ENCODE data around the gene EYS.

EYS gene

GRCh38 chr6:64733433-64733832 lies 973.6 kb downstream of the EYS start:
- Histone ChIP-seq H3K36me3 (ENCODE audit: control insufficient read depth, insufficient read depth, low read length) (no peaks in the 10 kb centered on the region), H3K27ac (ENCODE audit: low read depth, low read length) (no peak overlapping the region), H3K27me3 (ENCODE audit: control insufficient read depth, insufficient read depth, low read length) (no peaks in the 10 kb centered on the region), H3K9me3 (ENCODE audit: control insufficient read depth, insufficient read depth, low read depth, low read length) (peaks cover 3% of the 10 kb centered on the region; the same call in 1 of the 2 replicates), H3K4me1 (ENCODE audit: control insufficient read depth, insufficient read depth, low read length) (no peaks in the 10 kb centered on the region), H3K4me3 (ENCODE audit: low read depth, low read length) (no peak overlapping the region), H3K9ac (ENCODE audit: low read length) (no peak overlapping the region)

GRCh38 chr6:64732888-64733287 lies 974.1 kb downstream of the EYS start:
- H3K27ac ChIP-seq (ENCODE audit: low read depth, low read length) = no peak overlapping the region
- no peak overlapping the region for H3K9ac ChIP-seq (ENCODE audit: low read length)
- no peaks in the 10 kb centered on the region for H3K27me3 ChIP-seq (ENCODE audit: control insufficient read depth, insufficient read depth, low read length)
- H3K9me3 ChIP-seq (ENCODE audit: control insufficient read depth, insufficient read depth, low read depth, low read length) = peaks cover 3% of the 10 kb centered on the region; the same call in 1 of the 2 replicates
- H3K36me3 ChIP-seq (ENCODE audit: control insufficient read depth, insufficient read depth, low read length) = no peaks in the 10 kb centered on the region
- H3K4me1 ChIP-seq (ENCODE audit: control insufficient read depth, insufficient read depth, low read length) = no peaks in the 10 kb centered on the region
- H3K4me3 ChIP-seq (ENCODE audit: low read depth, low read length) = no peak overlapping the region

- Histone ChIP-seq H3K9ac (ENCODE audit: low read length) (no peak overlapping the region), H3K9me3 (ENCODE audit: control insufficient read depth, insufficient read depth, low read depth, low read length) (peaks cover 3% of the 10 kb centered on the region; the same call in 1 of the 2 replicates), H3K27ac (ENCODE audit: low read depth, low read length) (no peak overlapping the region), H3K4me1 (ENCODE audit: control insufficient read depth, insufficient read depth, low read length) (no peaks in the 10 kb centered on the region), H3K4me3 (ENCODE audit: low read depth, low read length) (no peak overlapping the region), H3K27me3 (ENCODE audit: control insufficient read depth, insufficient read depth, low read length) (no peaks in the 10 kb centered on the region), H3K36me3 (ENCODE audit: control insufficient read depth, insufficient read depth, low read length) (no peaks in the 10 kb centered on the region)
Measured at GRCh38 chr6:64729522-64729921, 977.5 kb downstream of the EYS start.

- no peaks in the 10 kb centered on the region for H3K36me3 ChIP-seq (ENCODE audit: control insufficient read depth, insufficient read depth, low read length)
- H3K27ac ChIP-seq (ENCODE audit: low read depth, low read length) = no peak overlapping the region
- no peaks in the 10 kb centered on the region for H3K4me1 ChIP-seq (ENCODE audit: control insufficient read depth, insufficient read depth, low read length)
- H3K27me3 ChIP-seq (ENCODE audit: control insufficient read depth, insufficient read depth, low read length) = no peaks in the 10 kb centered on the region
- no peak overlapping the region for H3K9ac ChIP-seq (ENCODE audit: low read length)
- H3K9me3 ChIP-seq (ENCODE audit: control insufficient read depth, insufficient read depth, low read depth, low read length) = peaks cover 3% of the 10 kb centered on the region; the same call in 1 of the 2 replicates
- H3K4me3 ChIP-seq (ENCODE audit: low read depth, low read length) = no peak overlapping the region
Measured at GRCh38 chr6:64727075-64727474, 980.0 kb downstream of the EYS start.

GRCh38 chr6:64724091-64724490 lies 982.9 kb downstream of the EYS start:
- no peaks in the 10 kb centered on the region for H3K4me1 ChIP-seq (ENCODE audit: control insufficient read depth, insufficient read depth, low read length)
- H3K9ac ChIP-seq (ENCODE audit: low read length) = no peak overlapping the region
- H3K4me3 ChIP-seq (ENCODE audit: low read depth, low read length) = no peak overlapping the region
- no peaks in the 10 kb centered on the region for H3K27me3 ChIP-seq (ENCODE audit: control insufficient read depth, insufficient read depth, low read length)
- no peaks in the 10 kb centered on the region for H3K36me3 ChIP-seq (ENCODE audit: control insufficient read depth, insufficient read depth, low read length)
- H3K9me3 ChIP-seq (ENCODE audit: control insufficient read depth, insufficient read depth, low read depth, low read length) = peaks cover 3% of the 10 kb centered on the region; the same call in 1 of the 2 replicates
- H3K27ac ChIP-seq (ENCODE audit: low read depth, low read length) = no peak overlapping the region

GRCh38 chr6:64723327-64724058 lies 983.5 kb downstream of the EYS start:
- no peak overlapping the region for H3K9ac ChIP-seq (ENCODE audit: low read length)
- no peaks in the 10 kb centered on the region for H3K4me1 ChIP-seq (ENCODE audit: control insufficient read depth, insufficient read depth, low read length)
- H3K27ac ChIP-seq (ENCODE audit: low read depth, low read length) = no peak overlapping the region
- no peak overlapping the region for H3K4me3 ChIP-seq (ENCODE audit: low read depth, low read length)
- H3K36me3 ChIP-seq (ENCODE audit: control insufficient read depth, insufficient read depth, low read length) = no peaks in the 10 kb centered on the region
- H3K9me3 ChIP-seq (ENCODE audit: control insufficient read depth, insufficient read depth, low read depth, low read length) = 0 out of 2 replicates have a peak, but pooled peaks cover under 1% of the 10 kb centered on the region
- H3K27me3 ChIP-seq (ENCODE audit: control insufficient read depth, insufficient read depth, low read length) = no peaks in the 10 kb centered on the region

GRCh38 chr6:64721865-64722264 lies 985.2 kb downstream of the EYS start:
- Histone ChIP-seq H3K9ac (ENCODE audit: low read length) (no peak overlapping the region), H3K4me3 (ENCODE audit: low read depth, low read length) (no peak overlapping the region), H3K9me3 (ENCODE audit: control insufficient read depth, insufficient read depth, low read depth, low read length) (no peaks in the 10 kb centered on the region), H3K36me3 (ENCODE audit: control insufficient read depth, insufficient read depth, low read length) (no peaks in the 10 kb centered on the region), H3K27ac (ENCODE audit: low read depth, low read length) (no peak overlapping the region), H3K27me3 (ENCODE audit: control insufficient read depth, insufficient read depth, low read length) (no peaks in the 10 kb centered on the region), H3K4me1 (ENCODE audit: control insufficient read depth, insufficient read depth, low read length) (no peaks in the 10 kb centered on the region)

GRCh38 chr6:64717281-64717680 lies 989.7 kb downstream of the EYS start:
- no peaks in the 10 kb centered on the region for H3K4me1 ChIP-seq (ENCODE audit: control insufficient read depth, insufficient read depth, low read length)
- H3K9me3 ChIP-seq (ENCODE audit: control insufficient read depth, insufficient read depth, low read depth, low read length) = no peaks in the 10 kb centered on the region
- no peaks in the 10 kb centered on the region for H3K36me3 ChIP-seq (ENCODE audit: control insufficient read depth, insufficient read depth, low read length)

GRCh38 chr6:64715624-64716023 lies 991.4 kb downstream of the EYS start:
- no peak overlapping the region for H3K27ac ChIP-seq (ENCODE audit: low read depth, low read length)
- no peaks in the 10 kb centered on the region for H3K4me1 ChIP-seq (ENCODE audit: control insufficient read depth, insufficient read depth, low read length)
- H3K27me3 ChIP-seq (ENCODE audit: control insufficient read depth, insufficient read depth, low read length) = no peaks in the 10 kb centered on the region
- no peak overlapping the region for H3K9ac ChIP-seq (ENCODE audit: low read length)
- H3K36me3 ChIP-seq (ENCODE audit: control insufficient read depth, insufficient read depth, low read length) = no peaks in the 10 kb centered on the region
- no peak overlapping the region for H3K4me3 ChIP-seq (ENCODE audit: low read depth, low read length)
- no peaks in the 10 kb centered on the region for H3K9me3 ChIP-seq (ENCODE audit: control insufficient read depth, insufficient read depth, low read depth, low read length)

More at GRCh38 chr6:64717281-64717680, 989.7 kb downstream of the EYS start:
- Histone ChIP-seq H3K27me3 (ENCODE audit: control insufficient read depth, insufficient read depth, low read length) (no peaks in the 10 kb centered on the region), H3K9ac (ENCODE audit: low read length) (no peak overlapping the region), H3K4me3 (ENCODE audit: low read depth, low read length) (no peak overlapping the region), H3K27ac (ENCODE audit: low read depth, low read length) (no peak overlapping the region)

- Histone ChIP-seq H3K36me3 (ENCODE audit: control insufficient read depth, insufficient read depth, low read length) (no peaks in the 10 kb centered on the region), H3K4me3 (ENCODE audit: low read depth, low read length) (no peak overlapping the region), H3K4me1 (ENCODE audit: control insufficient read depth, insufficient read depth, low read length) (no peaks in the 10 kb centered on the region), H3K27ac (ENCODE audit: low read depth, low read length) (no peak overlapping the region), H3K9ac (ENCODE audit: low read length) (no peak overlapping the region), H3K9me3 (ENCODE audit: control insufficient read depth, insufficient read depth, low read depth, low read length) (no peaks in the 10 kb centered on the region), H3K27me3 (ENCODE audit: control insufficient read depth, insufficient read depth, low read length) (no peaks in the 10 kb centered on the region)
Measured at GRCh38 chr6:64714073-64714472, 993.0 kb downstream of the EYS start.

- Histone ChIP-seq H3K27me3 (ENCODE audit: control insufficient read depth, insufficient read depth, low read length) (no peaks in the 10 kb centered on the region), H3K27ac (ENCODE audit: low read depth, low read length) (no peak overlapping the region), H3K9ac (ENCODE audit: low read length) (no peak overlapping the region), H3K36me3 (ENCODE audit: control insufficient read depth, insufficient read depth, low read length) (no peaks in the 10 kb centered on the region), H3K4me1 (ENCODE audit: control insufficient read depth, insufficient read depth, low read length) (no peaks in the 10 kb centered on the region), H3K4me3 (ENCODE audit: low read depth, low read length) (no peak overlapping the region), H3K9me3 (ENCODE audit: control insufficient read depth, insufficient read depth, low read depth, low read length) (no peaks in the 10 kb centered on the region)
Measured at GRCh38 chr6:64713175-64713574, 993.9 kb downstream of the EYS start.
